HEK293T (cell line): ENCODE results near the gene PRG3.
"Not testable (repeated sequence)": the region's sequence is repeated elsewhere in the genome, so short reads cannot be mapped to it uniquely, and the experiment has no call there.

ENCODE experiments used
- CTCF ChIA-PET: fragments of 350-600 bp; formaldehyde crosslinking; extraction: SDS; loops from one replicate; lab custom pipeline; 2021; ENCODE audit warnings: antibody characterized with exemption, inconsistent platforms; lab: Yijun Ruan, JAX
- POLR2A ChIA-PET: fragments of 350-600 bp; formaldehyde crosslinking; extraction: SDS; loops from one replicate; lab custom pipeline; 2020; ENCODE audit warnings: antibody characterized with exemption, inconsistent platforms; lab: Yijun Ruan, JAX
- DNase-seq: peaks from one replicate; pipeline ENCODE4 v3.0.0; 2012; ENCODE audit warnings: mixed read lengths; ENCODE audit errors: extremely low spot score
- ARNT ChIP-seq: fragments of 450-650 bp; IDR thresholded peaks from 2 replicates; pipeline ENCODE4 v1.6.1; 2017; ENCODE audit warnings: mild to moderate bottlenecking
- BHLHE40 ChIP-seq: fragments of 450-650 bp; IDR thresholded peaks from 2 replicates; pipeline ENCODE4 v1.6.1; 2016; ENCODE audit warnings: mild to moderate bottlenecking, moderate library complexity, borderline replicate concordance
- CTBP1 ChIP-seq: fragments of 450-650 bp; IDR thresholded peaks from 2 replicates; pipeline ENCODE4 v1.6.1; 2016; ENCODE audit warnings: borderline replicate concordance
- ELF4 ChIP-seq: fragments of 450-650 bp; IDR thresholded peaks from 2 replicates; pipeline ENCODE4 v1.6.1; 2017; ENCODE audit warnings: antibody characterized with exemption
- FOXA1 ChIP-seq: fragments of 450-650 bp; IDR thresholded peaks from 2 replicates; pipeline ENCODE4 v1.6.1; 2016; ENCODE audit warnings: mild to moderate bottlenecking
- FOXK2 ChIP-seq: fragments of 450-650 bp; IDR thresholded peaks from 2 replicates; pipeline ENCODE4 v1.6.1; 2016; ENCODE audit warnings: mild to moderate bottlenecking
- FOXM1 ChIP-seq: fragments of 450-650 bp; IDR thresholded peaks from 2 replicates; pipeline ENCODE4 v1.6.1; 2017; ENCODE audit warnings: mild to moderate bottlenecking, borderline replicate concordance
- HDGF ChIP-seq: fragments of 450-650 bp; IDR thresholded peaks from 2 replicates; pipeline ENCODE4 v1.6.1; 2017; ENCODE audit warnings: antibody characterized with exemption, borderline replicate concordance
- L3MBTL2 ChIP-seq: fragments of 450-650 bp; conservative IDR thresholded peaks from 2 replicates; pipeline ENCODE4 v1.6.1; 2016; ENCODE audit warnings: mild to moderate bottlenecking
- LEF1 ChIP-seq: fragments of 450-650 bp; IDR thresholded peaks from 2 replicates; pipeline ENCODE4 v1.6.1; 2017; ENCODE audit warnings: mild to moderate bottlenecking, borderline replicate concordance
- NFRKB ChIP-seq: fragments of 450-650 bp; IDR thresholded peaks from 2 replicates; pipeline ENCODE4 v1.6.1; 2016; ENCODE audit warnings: mild to moderate bottlenecking, moderate library complexity
- PKNOX1 ChIP-seq: fragments of 450-650 bp; IDR thresholded peaks from 2 replicates; pipeline ENCODE4 v1.6.1; 2016
- SP1 ChIP-seq: fragments of 450-650 bp; IDR thresholded peaks from 2 replicates; pipeline ENCODE4 v1.6.1; 2017
- SUZ12 ChIP-seq: fragments of 450-650 bp; IDR thresholded peaks from 2 replicates; pipeline ENCODE4 v1.6.1; 2016; ENCODE audit warnings: mild to moderate bottlenecking
- TARDBP ChIP-seq: fragments of 450-650 bp; IDR thresholded peaks from 2 replicates; pipeline ENCODE4 v1.6.1; 2016
- ZNF384 ChIP-seq: fragments of 450-650 bp; IDR thresholded peaks from 2 replicates; pipeline ENCODE4 v1.6.1; 2016

Gene PRG3

DNA sequence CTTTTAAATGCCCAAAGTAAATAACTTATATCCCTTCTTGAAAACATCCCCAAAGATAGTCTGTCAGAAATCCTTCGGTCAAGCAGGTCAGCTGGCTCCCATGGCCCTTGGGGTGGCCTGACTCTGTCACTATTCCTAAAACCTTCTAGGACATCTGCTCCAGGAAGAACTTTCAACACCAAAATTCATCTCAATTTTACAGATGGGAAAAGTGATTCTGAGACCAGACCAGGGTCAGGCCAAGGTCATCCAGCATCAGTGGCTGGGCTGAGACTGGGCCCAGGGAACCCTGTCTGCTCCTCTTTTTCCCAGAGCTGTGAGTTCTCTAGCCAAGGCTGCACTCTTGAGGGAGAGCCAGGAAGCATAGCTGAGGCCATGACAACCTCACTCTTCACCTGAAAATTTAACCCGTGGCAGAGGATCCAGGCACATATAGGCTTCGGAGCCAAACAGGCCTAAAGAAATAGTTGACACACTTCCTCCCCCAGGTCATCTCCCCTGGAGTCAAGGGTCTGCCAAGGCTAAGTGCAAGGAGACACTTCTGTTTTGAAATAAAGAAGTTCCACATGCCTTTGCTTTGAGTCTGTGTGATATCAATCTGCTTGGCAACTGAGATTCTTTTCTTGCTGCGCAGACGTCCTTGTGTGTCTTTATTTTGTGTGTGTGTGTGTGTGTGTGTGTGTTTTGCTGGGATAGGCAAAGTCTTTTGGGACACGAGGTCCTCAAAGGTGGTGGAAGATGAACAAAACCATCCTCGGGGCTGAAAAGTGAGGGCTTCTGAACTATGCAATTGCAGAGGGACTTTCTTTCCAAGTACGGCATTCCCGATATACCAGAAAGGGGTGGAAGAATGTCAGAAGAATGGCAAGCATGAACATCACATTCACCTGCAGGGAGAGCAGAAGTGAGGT, 26.3 kb upstream of the PRG3 start:
- DNase-seq, result no peak
- POLR2A ChIA-PET, result no interaction called here
- CTCF ChIA-PET, result no interaction called here
- TF ChIP-seq NFRKB, result no peak
- no peak for TF ChIP-seq L3MBTL2
- no peak for TF ChIP-seq SUZ12
- no peak for TF ChIP-seq FOXK2

DNA sequence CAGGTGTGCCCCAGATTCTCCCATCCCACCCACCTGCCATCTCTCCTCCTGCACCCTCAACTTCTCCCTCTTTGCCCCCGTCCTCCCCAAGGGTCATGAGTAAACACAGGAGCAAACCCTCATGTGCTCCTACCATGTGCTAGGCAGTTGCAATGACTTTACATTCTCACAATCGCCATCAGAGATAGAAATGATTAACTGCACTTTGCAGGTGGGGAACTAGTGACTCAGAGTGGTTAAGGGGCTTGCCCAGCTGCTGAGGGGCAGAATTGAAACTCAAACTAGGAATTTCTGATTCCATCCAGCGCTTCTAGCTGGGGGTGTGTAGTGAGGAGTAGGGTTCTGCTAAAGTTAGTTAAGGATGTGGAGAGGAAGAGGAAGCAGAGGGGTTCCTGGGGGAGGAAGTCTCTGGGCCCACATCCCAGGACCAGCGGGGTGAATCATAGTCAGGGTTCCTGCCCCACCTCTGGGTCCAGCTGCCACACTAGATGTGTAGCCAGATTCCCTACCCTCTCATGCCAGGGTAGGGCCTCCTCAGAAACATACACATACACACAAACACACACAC, 25.5 kb upstream of the PRG3 start:
- DNase-seq, result no peak
- CTCF ChIA-PET, result no interaction called here
- TF ChIP-seq ELF4 (no peak), PKNOX1 (no peak), SP1 (no peak), SUZ12 (no peak), BHLHE40 (no peak), FOXM1 (no peak), ZNF384 (no peak), L3MBTL2 (no peak), ARNT (no peak), FOXK2 (no peak), NFRKB (no peak), CTBP1 (no peak), TARDBP (no peak), HDGF (no peak)
- POLR2A ChIA-PET, result no interaction called here

GRCh38 chr11:57405271-57405860, 24.4 kb upstream of the PRG3 start:
- ChIA-PET POLR2A (no interaction called here), CTCF (no interaction called here)
- DNase-seq, result no peak
- no peak for TF ChIP-seq SP1

- DNase-seq, result no peak
- CTCF ChIA-PET, result no interaction called here
- POLR2A ChIA-PET, result no interaction called here
- TF ChIP-seq ARNT (no peak), BHLHE40 (no peak), ZNF384 (no peak), FOXA1 (no peak), FOXM1 (no peak), PKNOX1 (no peak), LEF1 (no peak), SP1 (no peak), NFRKB (no peak), FOXK2 (no peak), SUZ12 (no peak), CTBP1 (no peak), TARDBP (no peak), ELF4 (no peak), HDGF (no peak), L3MBTL2 (no peak)
Observed at GRCh38 chr11:57403802-57404147, 22.8 kb upstream of the PRG3 start.

GRCh38 chr11:57403003-57403801, 22.3 kb upstream of the PRG3 start:
- POLR2A ChIA-PET, DNase-seq, CTCF ChIA-PET: not testable (repeated sequence)

DNA sequence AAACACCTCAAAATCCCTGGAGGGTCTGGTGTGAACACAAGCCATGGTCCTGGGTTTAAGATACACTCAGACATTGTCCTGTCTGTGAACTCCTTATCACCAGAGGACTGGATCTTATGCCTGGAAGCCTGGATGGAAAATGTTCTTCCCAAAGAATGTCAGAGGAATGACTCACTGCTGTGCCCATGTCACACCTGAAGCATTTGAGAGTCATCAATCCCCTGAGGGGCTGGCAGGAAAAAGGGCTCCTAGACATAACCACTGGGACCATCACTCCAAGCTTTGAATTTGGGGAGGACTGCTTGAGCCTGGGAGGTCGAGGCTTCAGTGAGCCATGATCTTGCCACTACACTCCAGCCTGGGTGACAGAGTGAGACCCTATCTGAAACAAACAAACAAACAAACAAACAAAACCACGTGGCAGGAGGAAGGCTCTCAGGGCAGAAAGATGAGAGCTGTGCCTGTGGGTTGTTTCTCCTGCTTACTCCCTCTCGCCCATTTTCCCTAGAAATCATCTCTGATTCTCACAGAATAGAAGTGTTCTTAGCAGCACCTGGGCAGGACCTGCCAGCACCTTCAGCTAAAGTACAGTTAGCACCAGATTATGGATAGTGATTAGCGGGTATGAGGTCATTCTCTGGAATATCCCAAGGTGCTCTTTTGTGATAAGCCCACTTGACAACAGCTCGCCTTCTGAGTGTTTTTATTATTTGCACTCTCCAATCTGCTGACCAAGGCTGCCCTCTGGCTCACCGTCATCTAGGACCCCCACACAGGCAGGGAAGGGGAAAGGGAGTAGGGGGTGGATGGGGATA, 21.4 kb upstream of the PRG3 start:
- TF ChIP-seq FOXM1 (no peak), LEF1 (no peak), FOXA1 (no peak), NFRKB (no peak), SP1 (no peak), L3MBTL2 (no peak)
- POLR2A ChIA-PET, result no interaction called here
- DNase-seq, result no peak
- CTCF ChIA-PET, result no interaction called here
